Measurements from ENCODE around the gene TMEM91. TPM values are rescaled to one million over a fixed set of nuclear protein-coding genes. Genes with fewer than 3 reads are reported as not detected.
"Not testable (repeated sequence)": the region's sequence is repeated elsewhere in the genome, so short reads cannot be mapped to it uniquely, and the experiment has no call there.

Gene TMEM91
- total and polyA plus RNA-seq, 2 experiments from 2014 or later, result 9.3 to 10.6 TPM

GRCh38 chr19:41376998-41377365 is 649 bp downstream of the TMEM91 start (continued):
- TF ChIP-seq JUNB (IDR thresholded peaks at IDR 0.05; ENCODE audit: unreplicated experiment) (no peak), CREB1 (CRISPR knock-in tag; IDR thresholded peaks at IDR 0.05; ENCODE audit: low read depth) (no peak)

- no peaks in the 10 kb centered on the region; the same call in 1 of the 2 replicates for H4K20me1 ChIP-seq (replicated peaks; ENCODE audit: insufficient read depth)
- H3K4me3 Mint-ChIP-seq, result no peak overlapping the region
Observed at GRCh38 chr19:41377977-41378709, 1.8 kb downstream of the TMEM91 start.

GRCh38 chr19:41381536-41381935 is 5.2 kb downstream of the TMEM91 start:
- not testable (repeated sequence) for H3K27ac ChIP-seq (ENCODE audit: low read depth); H3K4me2 ChIP-seq; H3K4me3 Mint-ChIP-seq; H2AFZ ChIP-seq; H3K36me3 Mint-ChIP-seq (ENCODE audit: low read depth); DNase-seq (ENCODE audit: low spot score); H3K9me3 Mint-ChIP-seq; H3K27me3 ChIP-seq (ENCODE audit: insufficient read depth); H3K36me3 ChIP-seq (ENCODE audit: insufficient read depth); H3K4me1 Mint-ChIP-seq; H3K9me2 ChIP-seq (ENCODE audit: insufficient read depth); ATAC-seq; H3F3A ChIP-seq (replicated peaks; ENCODE audit: low read depth); H3K4me1 ChIP-seq (ENCODE audit: insufficient read depth); H3K27ac Mint-ChIP-seq; H3K79me2 ChIP-seq (replicated peaks; ENCODE audit: insufficient read depth); H4K20me1 ChIP-seq (replicated peaks; ENCODE audit: insufficient read depth); H3K4me3 ChIP-seq
- H3K27me3 Mint-ChIP-seq (ENCODE audit: insufficient read depth, low read depth, poor library complexity), result peaks cover 12% of the 10 kb centered on the region

More at GRCh38 chr19:41377977-41378709, 1.8 kb downstream of the TMEM91 start:
- Histone ChIP-seq H3K4me2 (no peak overlapping the region), H3K79me2 (replicated peaks; ENCODE audit: insufficient read depth) (no peaks in the 10 kb centered on the region), H3K36me3 (ENCODE audit: insufficient read depth) (no peaks in the 10 kb centered on the region), H3K27me3 (ENCODE audit: insufficient read depth) (peaks cover 7% of the 10 kb centered on the region; the same call in 1 of the 2 replicates), H2AFZ (no peak overlapping the region), H3K4me1 (ENCODE audit: insufficient read depth) (peaks cover 5% of the 10 kb centered on the region; the same call in 1 of the 2 replicates), H3K9me2 (ENCODE audit: insufficient read depth) (no peaks in the 10 kb centered on the region), H3F3A (replicated peaks; ENCODE audit: low read depth) (0 out of 2 replicates have a peak, but pooled peaks cover 5% of the 10 kb centered on the region), H3K27ac (ENCODE audit: low read depth) (no peak overlapping the region), H3K4me3 (no peak overlapping the region)
- ATAC-seq, result peak; percentile 83
- TF ChIP-seq ZNF331 (CRISPR knock-in tag; IDR thresholded peaks at IDR 0.05; ENCODE audit: low read depth) (no peak), CREB1 (CRISPR knock-in tag; IDR thresholded peaks at IDR 0.05; ENCODE audit: low read depth) (no peak), CTCF (conservative IDR thresholded peaks at IDR 0.05; ENCODE audit: low read depth in 2 of 2) (peak; percentile 54 to 62), ETS1 (IDR thresholded peaks at IDR 0.05) (no peak), ZNF114 (CRISPR knock-in tag; IDR thresholded peaks at IDR 0.05) (no peak)
- peak; percentile 90 for DNase-seq (ENCODE audit: low spot score)
- Mint-ChIP-seq H3K36me3 (ENCODE audit: low read depth) (no peaks in the 10 kb centered on the region), H3K27ac (no peak overlapping the region), H3K27me3 (ENCODE audit: insufficient read depth, low read depth, poor library complexity) (peaks cover 17% of the 10 kb centered on the region), H3K9me3 (no peaks in the 10 kb centered on the region), H3K4me1 (peaks cover 10% of the 10 kb centered on the region)

Measured in GM23338 (cell line).